ENCODE results near the gene MZT2A.
"Not testable (repeated sequence)": the region's sequence is repeated elsewhere in the genome, so short reads cannot be mapped to it uniquely, and the experiment has no call there.

GRCh38 chr2:131518531-131518930 is 26.3 kb upstream of the MZT2A start:
- not testable (repeated sequence) for TF ChIP-seq CTCF (IDR thresholded peaks at IDR 0.05; ENCODE audit: poor library complexity, severe bottlenecking); MXI1 (conservative IDR thresholded peaks at IDR 0.05; ENCODE audit: poor library complexity, severe bottlenecking); SMC3 (conservative IDR thresholded peaks at IDR 0.05; ENCODE audit: poor library complexity); EP300 (conservative IDR thresholded peaks at IDR 0.05; ENCODE audit: poor library complexity, severe bottlenecking); POLR2AphosphoS5 (IDR thresholded peaks at IDR 0.05); EZH2 (IDR thresholded peaks at IDR 0.05; ENCODE audit: borderline replicate concordance, insufficient read depth, low read length, poor library complexity, severe bottlenecking); REST (IDR thresholded peaks at IDR 0.05; ENCODE audit: borderline replicate concordance); TAF1 (IDR thresholded peaks at IDR 0.05; ENCODE audit: low read depth)
